SK-N-SH (cell line): Measurements from ENCODE around the gene ZNF248. TPM values are rescaled to one million over a fixed set of nuclear protein-coding genes. Genes with fewer than 3 reads are reported as not detected.

ENCODE experiments used
- CTCF ChIA-PET: fragments of 300-600, 350-600 bp; formaldehyde crosslinking; extraction: SDS; loops from one replicate; lab custom pipeline; 2021; lab: Yijun Ruan, JAX
- POLR2A ChIA-PET: fragments of 350-600 bp; sonication (Branson Sonifier 250); formaldehyde crosslinking; extraction: SDS; loops from one replicate; lab custom pipeline; 2020; ENCODE audit warnings: antibody characterized with exemption, inconsistent platforms; lab: Yijun Ruan, JAX
- DNase-seq: peaks from one replicate; pipeline ENCODE4 v3.0.0; 2012
- H2AFZ ChIP-seq: fragments of 200-600 bp; sonication (generic); 2 replicates; pipeline ENCODE4 v1.8.1; 2016; ENCODE audit warnings: antibody characterized with exemption, mild to moderate bottlenecking, low read depth
- H3F3A ChIP-seq: fragments of 200-600 bp; sonication (generic); replicated peaks from 2 replicates; pipeline ENCODE3; 2016; ENCODE audit warnings: antibody characterized with exemption, mild to moderate bottlenecking; ENCODE audit not compliant: insufficient read depth
- H3K27ac ChIP-seq, 2 experiments: fragments of 200-500 bp in 1 of 2; fragments of 200-600 bp in 1 of 2; sonication (Bioruptor generic) in 1 of 2; sonication (generic), shearing (Covaris generic) in 1 of 2; 2 replicates each; pipeline versions ENCODE4 v1.5.1 to v1.6.1; 2014 to 2016; ENCODE audit warnings: low read depth in 2 of 2, inconsistent platforms in 1 of 2, low read length in 1 of 2, mild to moderate bottlenecking in 1 of 2, mixed read lengths in 1 of 2
- H3K27me3 ChIP-seq: fragments of 200-600 bp; sonication (generic), shearing (Covaris generic); 2 replicates; pipeline ENCODE4 v1.6.1; 2016; ENCODE audit warnings: mixed run types; ENCODE audit not compliant: insufficient read depth
- H3K36me3 ChIP-seq, 2 experiments: fragments of 200-500 bp in 1 of 2; fragments of 200-600 bp in 1 of 2; sonication (Bioruptor generic) in 1 of 2; sonication (generic) in 1 of 2; replicated peaks in 1 of 2; 2 replicates each; pipeline versions ENCODE3 to v1.5.1; 2014 to 2016; ENCODE audit warnings: low read length in 1 of 2, mild to moderate bottlenecking in 1 of 2; ENCODE audit not compliant: insufficient read depth in 2 of 2, control insufficient read depth in 1 of 2
- H3K4me1 ChIP-seq, 2 experiments: fragments of 200-500 bp in 1 of 2; fragments of 200-600 bp in 1 of 2; sonication (Bioruptor generic) in 1 of 2; sonication (generic), shearing (Covaris generic) in 1 of 2; 2 replicates each; pipeline versions ENCODE4 v1.5.1 to v1.6.1; 2014 to 2016; ENCODE audit warnings: low read depth in 1 of 2, low read length in 1 of 2, mixed run types in 1 of 2; ENCODE audit not compliant: insufficient read depth in 2 of 2, control insufficient read depth in 1 of 2
- H3K4me2 ChIP-seq: fragments of 200-600 bp; sonication (generic), shearing (Covaris generic); 2 replicates; pipeline ENCODE4 v1.6.1; 2017; ENCODE audit warnings: mixed run types
- H3K4me3 ChIP-seq, 2 experiments: fragments of 200-500 bp in 1 of 2; fragments of 200-600 bp in 1 of 2; sonication (Bioruptor generic) in 1 of 2; sonication (generic), shearing (Covaris generic) in 1 of 2; 2 replicates each; pipeline versions ENCODE4 v1.5.1 to v1.8.1; 2014 to 2016; ENCODE audit warnings: low read depth in 2 of 2, inconsistent platforms in 1 of 2, low read length in 1 of 2, mild to moderate bottlenecking in 1 of 2, mixed read lengths in 1 of 2, moderate library complexity in 1 of 2
- H3K79me2 ChIP-seq: fragments of 200-600 bp; sonication (generic); 2 replicates; pipeline ENCODE4 v1.8.1; 2017; ENCODE audit warnings: mild to moderate bottlenecking; ENCODE audit not compliant: insufficient read depth
- H3K9ac ChIP-seq: fragments of 200-600 bp; sonication (generic); 2 replicates; pipeline ENCODE4 v1.6.1; 2017; ENCODE audit warnings: mixed run types
- H3K9me2 ChIP-seq: fragments of 200-600 bp; sonication (generic); 2 replicates; pipeline ENCODE4 v1.6.1; 2017; ENCODE audit warnings: mixed run types
- H3K9me3 ChIP-seq: fragments of 200-600 bp; sonication (generic); 2 replicates; pipeline ENCODE4 v1.6.1; 2017; ENCODE audit warnings: mixed run types, mild to moderate bottlenecking, moderate library complexity
- H4K20me1 ChIP-seq: fragments of 200-600 bp; sonication (generic); 2 replicates; pipeline ENCODE4 v1.6.1; 2017; ENCODE audit warnings: mild to moderate bottlenecking, mixed run types; ENCODE audit not compliant: insufficient read depth
- CHD2 ChIP-seq: fragments of 150-350 bp; IDR thresholded peaks from 2 replicates; pipeline ENCODE4 v1.6.1; 2018; ENCODE audit warnings: low read length; ENCODE audit not compliant: partially characterized antibody
- ELF1 ChIP-seq: IDR thresholded peaks from 2 replicates; pipeline ENCODE4 v1.4.0; 2012
- EP300 ChIP-seq, 2 experiments: IDR thresholded peaks; 2 replicates each; pipeline versions ENCODE4 v1.4.0 to v1.6.1; 2012; ENCODE audit warnings: borderline replicate concordance in 1 of 2, low read depth in 1 of 2, low read length in 1 of 2
- GABPA ChIP-seq: IDR thresholded peaks from 2 replicates; pipeline ENCODE4 v1.4.0; 2012; ENCODE audit warnings: low read depth, mild to moderate bottlenecking
- IRF3 ChIP-seq: fragments of 150-350 bp; IDR thresholded peaks from 2 replicates; pipeline ENCODE4 v1.6.1; 2016; ENCODE audit warnings: mild to moderate bottlenecking, low read depth, low read length
- JUND ChIP-seq: IDR thresholded peaks from 2 replicates; pipeline ENCODE4 v1.4.0; 2012
- MAX ChIP-seq: IDR thresholded peaks from 2 replicates; pipeline ENCODE4 v1.4.0; 2012; ENCODE audit warnings: low read depth
- MEF2A ChIP-seq: IDR thresholded peaks from 2 replicates; pipeline ENCODE4 v1.4.0; 2012; ENCODE audit warnings: low read depth, borderline replicate concordance
- NFIC ChIP-seq: IDR thresholded peaks from 2 replicates; pipeline ENCODE4 v1.4.0; 2012; ENCODE audit warnings: borderline replicate concordance
- NRF1 ChIP-seq: IDR thresholded peaks from 2 replicates; pipeline ENCODE4 v1.6.1; 2012; ENCODE audit warnings: low read depth, mild to moderate bottlenecking, low read length
- PBX3 ChIP-seq: IDR thresholded peaks from 2 replicates; pipeline ENCODE4; 2012
- RAD21 ChIP-seq: IDR thresholded peaks from 2 replicates; pipeline ENCODE4 v1.6.1; 2012; ENCODE audit warnings: mild to moderate bottlenecking, low read length
- RCOR1 ChIP-seq: fragments of 150-350 bp; IDR thresholded peaks from 2 replicates; pipeline ENCODE4 v1.6.1; 2017; ENCODE audit warnings: antibody characterized with exemption, low read length
- REST ChIP-seq: IDR thresholded peaks from 2 replicates; pipeline ENCODE4 v1.6.1; 2012; ENCODE audit warnings: mild to moderate bottlenecking, low read depth, low read length, moderate library complexity
- RFX5 ChIP-seq: IDR thresholded peaks from 2 replicates; pipeline ENCODE4 v1.6.1; 2012; ENCODE audit warnings: mild to moderate bottlenecking, improper control_type of control experiment, low read length
- RXRA ChIP-seq: IDR thresholded peaks from 2 replicates; pipeline ENCODE4 v1.4.0; 2012; ENCODE audit warnings: low read depth, mild to moderate bottlenecking, borderline replicate concordance
- TAF1 ChIP-seq: IDR thresholded peaks from 2 replicates; pipeline ENCODE4 v1.6.1; 2012; ENCODE audit warnings: low read depth, mild to moderate bottlenecking, low read length, moderate library complexity, borderline replicate concordance
- TCF12 ChIP-seq: IDR thresholded peaks from 2 replicates; pipeline ENCODE4 v1.4.0; 2012
- TEAD4 ChIP-seq: IDR thresholded peaks from 2 replicates; pipeline ENCODE4 v1.4.0; 2012; ENCODE audit warnings: mild to moderate bottlenecking, borderline replicate concordance; ENCODE audit not compliant: insufficient read depth
- USF2 ChIP-seq: fragments of 150-350 bp; IDR thresholded peaks from 2 replicates; pipeline ENCODE4 v1.6.1; 2017; ENCODE audit warnings: antibody characterized with exemption, low read length, low read depth, borderline replicate concordance
- YY1 ChIP-seq: IDR thresholded peaks from 2 replicates; pipeline ENCODE4 v1.4.0; 2012; ENCODE audit warnings: low read depth, mild to moderate bottlenecking
- WGBS: methylation state at CpG from one replicate; pipeline ENCODE4 v1.1.6; 2017; ENCODE audit warnings: low lambda C conversion rate; 5-methylcytosine and 5-hydroxymethylcytosine counted together
- polyA plus RNA-seq, 3 experiments: library from polyadenylated mRNA; depleted of rRNA; stranded (reverse); fragments of >200 nt; gene quantifications; 2 replicates each; pipeline ENCODE4 v1.2.3, GENCODE V29; 2012

The ZNF248 gene
- polyA plus RNA-seq, 1 of the 3 experiments (the other 2 are of a cell fraction), result 6.5 TPM

GRCh38 chr10:37813763-37814162, 43.6 kb downstream of the ZNF248 start:
- H3K4me3 ChIP-seq, result no peak overlapping the region
- ChIA-PET CTCF (no interaction called here), POLR2A (no interaction called here)
- no peak overlapping the region for H3K4me2 ChIP-seq
- H3K36me3 ChIP-seq, result no peaks in the 10 kb centered on the region
- H3K79me2 ChIP-seq, result no peaks in the 10 kb centered on the region
- no peak overlapping the region for H3K9ac ChIP-seq
- no peaks in the 10 kb centered on the region; a peak in 1 of 4 replicates for H3K4me1 ChIP-seq
- TF ChIP-seq PBX3, result no peak
- TF ChIP-seq USF2, result no peak
- TF ChIP-seq EP300 (IDR thresholded peaks at IDR 0.05; ENCODE audit: borderline replicate concordance in 1 of 2, low read depth in 1 of 2, low read length in 1 of 2), result no peak
- H3F3A ChIP-seq, result no peaks in the 10 kb centered on the region
- H2AFZ ChIP-seq, result no peak overlapping the region
- no peaks in the 10 kb centered on the region for H4K20me1 ChIP-seq
- DNase-seq, result no peak
- H3K27me3 ChIP-seq, result no peaks in the 10 kb centered on the region
- no peaks in the 10 kb centered on the region for H3K9me3 ChIP-seq
- H3K9me2 ChIP-seq, result no peaks in the 10 kb centered on the region
- H3K27ac ChIP-seq, result no peak overlapping the region
- 39% methylated on average over 3 of the region's 3 CpGs for WGBS

GRCh38 chr10:37812290-37812689, 45.1 kb downstream of the ZNF248 start:
- Histone ChIP-seq H3K79me2 (no peaks in the 10 kb centered on the region), H2AFZ (no peak overlapping the region), H3K4me2 (no peak overlapping the region), H3K4me3 (no peak overlapping the region), H3K27me3 (no peaks in the 10 kb centered on the region), H3K27ac (no peak overlapping the region), H3K4me1 (no peaks in the 10 kb centered on the region), H3K9ac (no peak overlapping the region), H3F3A (no peaks in the 10 kb centered on the region), H3K9me2 (no peaks in the 10 kb centered on the region), H3K36me3 (no peaks in the 10 kb centered on the region), H3K9me3 (no peaks in the 10 kb centered on the region), H4K20me1 (no peaks in the 10 kb centered on the region)
- DNase-seq, result no peak
- WGBS, result 0% methylated on average over 1 of the region's 1 CpG
- ChIA-PET POLR2A (no interaction called here), CTCF (no interaction called here)
- TF ChIP-seq RAD21, result no peak
- TF ChIP-seq RCOR1, result no peak
- TF ChIP-seq TEAD4, result no peak
- no peak for TF ChIP-seq CHD2
- TF ChIP-seq JUND, result no peak
- no peak for TF ChIP-seq ELF1
- no peak for TF ChIP-seq RXRA
- no peak for TF ChIP-seq NRF1
- no peak for TF ChIP-seq MAX
- TF ChIP-seq REST, result no peak
- TF ChIP-seq TCF12, result no peak
- no peak for TF ChIP-seq RFX5
- TF ChIP-seq YY1, result no peak
- no peak for TF ChIP-seq EP300 (IDR thresholded peaks at IDR 0.05; ENCODE audit: borderline replicate concordance in 1 of 2, low read depth in 1 of 2, low read length in 1 of 2)
- no peak for TF ChIP-seq IRF3
- TF ChIP-seq GABPA, result no peak
- no peak for TF ChIP-seq NFIC
- TF ChIP-seq TAF1, result no peak
- TF ChIP-seq MEF2A, result no peak
